HL-60 (cell line): Measurements from ENCODE around the gene NR2E3.
A peak's percentile ranks its signal among the peaks of the same experiment; 100 is the strongest.

Experiments used
- DNase-seq, 2 experiments: peaks; one replicate each; pipeline ENCODE4 v3.0.0-alpha.2; 2010 to 2020; ENCODE audit warnings: low read depth in 1 of 2, low spot score in 1 of 2
- H3K27ac ChIP-seq: fragments of 250-450 bp; sonication (Bioruptor Pico); replicated peaks from 2 replicates; pipeline ENCODE4 v1.5.1; 2020; ENCODE audit warnings: mild to moderate bottlenecking, moderate library complexity
- H3K27me3 ChIP-seq: fragments of 250-450 bp; sonication (Bioruptor Pico); 2 replicates; pipeline ENCODE4 v1.5.1; 2021; ENCODE audit warnings: mild to moderate bottlenecking, moderate library complexity; ENCODE audit not compliant: insufficient read depth, poor library complexity, severe bottlenecking
- H3K4me3 ChIP-seq: replicated peaks from 2 replicates; pipeline ENCODE4 v1.5.1; 2011; ENCODE audit warnings: mild to moderate bottlenecking, control low read depth, low read length; ENCODE audit not compliant: insufficient read depth
- GABPA ChIP-seq: IDR thresholded peaks from 2 replicates; pipeline ENCODE4 v1.6.1; 2012; ENCODE audit warnings: low read depth
- POLR2AphosphoS5 ChIP-seq: IDR thresholded peaks from 2 replicates; pipeline ENCODE4 v1.6.1; 2012; ENCODE audit warnings: low read depth
- SPI1 ChIP-seq: IDR thresholded peaks from 2 replicates; pipeline ENCODE4 v1.6.1; 2012; ENCODE audit warnings: low read depth, mild to moderate bottlenecking, borderline replicate concordance
- TF ChIP-seq, protein P1 (sequence below): IDR thresholded peaks from 2 replicates; pipeline ENCODE4 v1.6.1; 2012; ENCODE audit warnings: low read depth; ENCODE audit not compliant: insufficient replicate concordance
- TF ChIP-seq, protein P2 (sequence below): IDR thresholded peaks from one replicate; pipeline ENCODE4 v1.5.1; 2011; ENCODE audit warnings: low read length, control low read depth, inconsistent platforms; ENCODE audit not compliant: insufficient read depth

The NR2E3 gene

DNA sequence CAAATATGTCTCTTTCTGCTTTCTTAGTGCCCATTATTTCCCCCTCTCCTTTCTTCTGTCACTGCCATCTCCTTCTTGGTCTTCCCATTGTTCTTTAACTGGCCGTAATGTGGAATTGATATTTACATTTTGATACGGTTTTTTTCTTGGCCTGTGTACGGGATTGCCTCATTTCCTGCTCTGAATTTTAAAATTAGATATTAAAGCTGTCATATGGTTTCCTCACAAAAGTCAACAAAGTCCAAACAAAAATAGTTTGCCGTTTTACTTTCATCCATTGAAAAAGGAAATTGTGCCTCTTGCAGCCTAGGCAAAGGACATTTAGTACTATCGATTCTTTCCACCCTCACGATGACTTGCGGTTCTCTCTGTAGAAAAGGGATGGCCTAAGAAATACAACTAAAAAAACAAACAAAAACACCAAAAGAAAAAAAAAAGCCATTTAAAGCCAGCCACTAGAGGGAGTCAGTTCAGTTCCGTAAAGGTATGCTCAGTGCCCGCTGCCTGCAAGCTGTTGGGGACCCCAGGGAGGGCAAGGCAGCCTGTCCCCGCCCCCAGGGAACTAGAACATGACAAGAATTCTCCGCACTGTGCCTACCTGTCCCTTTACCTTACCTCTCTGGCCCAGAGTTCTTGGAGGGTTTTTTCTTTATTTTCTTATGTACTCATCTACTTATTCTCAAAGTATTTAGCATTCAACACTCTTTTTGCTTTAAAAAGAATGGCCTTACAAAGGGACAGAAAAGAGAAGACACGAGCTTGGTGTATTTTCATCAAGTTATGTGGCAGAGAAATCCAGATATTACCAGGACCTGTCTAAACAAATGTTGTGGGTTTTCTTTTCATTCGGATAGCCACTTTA lies 30.0 kb upstream of the NR2E3 start:
- H3K4me3 ChIP-seq = no peak overlapping the region
- no peak overlapping the region for H3K27ac ChIP-seq
- DNase-seq = peak; percentile 7 to 12

GRCh38 chr15:71781179-71781964 lies 29.0 kb upstream of the NR2E3 start:
- Histone ChIP-seq H3K4me3 (no peak overlapping the region), H3K27me3 (no peaks in the 10 kb centered on the region), H3K27ac (no peak overlapping the region)
- no peak for DNase-seq
- TF ChIP-seq, protein P1, sequence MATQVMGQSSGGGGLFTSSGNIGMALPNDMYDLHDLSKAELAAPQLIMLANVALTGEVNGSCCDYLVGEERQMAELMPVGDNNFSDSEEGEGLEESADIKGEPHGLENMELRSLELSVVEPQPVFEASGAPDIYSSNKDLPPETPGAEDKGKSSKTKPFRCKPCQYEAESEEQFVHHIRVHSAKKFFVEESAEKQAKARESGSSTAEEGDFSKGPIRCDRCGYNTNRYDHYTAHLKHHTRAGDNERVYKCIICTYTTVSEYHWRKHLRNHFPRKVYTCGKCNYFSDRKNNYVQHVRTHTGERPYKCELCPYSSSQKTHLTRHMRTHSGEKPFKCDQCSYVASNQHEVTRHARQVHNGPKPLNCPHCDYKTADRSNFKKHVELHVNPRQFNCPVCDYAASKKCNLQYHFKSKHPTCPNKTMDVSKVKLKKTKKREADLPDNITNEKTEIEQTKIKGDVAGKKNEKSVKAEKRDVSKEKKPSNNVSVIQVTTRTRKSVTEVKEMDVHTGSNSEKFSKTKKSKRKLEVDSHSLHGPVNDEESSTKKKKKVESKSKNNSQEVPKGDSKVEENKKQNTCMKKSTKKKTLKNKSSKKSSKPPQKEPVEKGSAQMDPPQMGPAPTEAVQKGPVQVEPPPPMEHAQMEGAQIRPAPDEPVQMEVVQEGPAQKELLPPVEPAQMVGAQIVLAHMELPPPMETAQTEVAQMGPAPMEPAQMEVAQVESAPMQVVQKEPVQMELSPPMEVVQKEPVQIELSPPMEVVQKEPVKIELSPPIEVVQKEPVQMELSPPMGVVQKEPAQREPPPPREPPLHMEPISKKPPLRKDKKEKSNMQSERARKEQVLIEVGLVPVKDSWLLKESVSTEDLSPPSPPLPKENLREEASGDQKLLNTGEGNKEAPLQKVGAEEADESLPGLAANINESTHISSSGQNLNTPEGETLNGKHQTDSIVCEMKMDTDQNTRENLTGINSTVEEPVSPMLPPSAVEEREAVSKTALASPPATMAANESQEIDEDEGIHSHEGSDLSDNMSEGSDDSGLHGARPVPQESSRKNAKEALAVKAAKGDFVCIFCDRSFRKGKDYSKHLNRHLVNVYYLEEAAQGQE = no peak
- TF ChIP-seq POLR2AphosphoS5 = no peak

More for the DNA sequence above, 30.0 kb upstream of the NR2E3 start:
- TF ChIP-seq, protein P1 = no peak
- TF ChIP-seq, protein P2, sequence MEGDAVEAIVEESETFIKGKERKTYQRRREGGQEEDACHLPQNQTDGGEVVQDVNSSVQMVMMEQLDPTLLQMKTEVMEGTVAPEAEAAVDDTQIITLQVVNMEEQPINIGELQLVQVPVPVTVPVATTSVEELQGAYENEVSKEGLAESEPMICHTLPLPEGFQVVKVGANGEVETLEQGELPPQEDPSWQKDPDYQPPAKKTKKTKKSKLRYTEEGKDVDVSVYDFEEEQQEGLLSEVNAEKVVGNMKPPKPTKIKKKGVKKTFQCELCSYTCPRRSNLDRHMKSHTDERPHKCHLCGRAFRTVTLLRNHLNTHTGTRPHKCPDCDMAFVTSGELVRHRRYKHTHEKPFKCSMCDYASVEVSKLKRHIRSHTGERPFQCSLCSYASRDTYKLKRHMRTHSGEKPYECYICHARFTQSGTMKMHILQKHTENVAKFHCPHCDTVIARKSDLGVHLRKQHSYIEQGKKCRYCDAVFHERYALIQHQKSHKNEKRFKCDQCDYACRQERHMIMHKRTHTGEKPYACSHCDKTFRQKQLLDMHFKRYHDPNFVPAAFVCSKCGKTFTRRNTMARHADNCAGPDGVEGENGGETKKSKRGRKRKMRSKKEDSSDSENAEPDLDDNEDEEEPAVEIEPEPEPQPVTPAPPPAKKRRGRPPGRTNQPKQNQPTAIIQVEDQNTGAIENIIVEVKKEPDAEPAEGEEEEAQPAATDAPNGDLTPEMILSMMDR = peak; percentile 54
- H3K27me3 ChIP-seq = no peaks in the 10 kb centered on the region

DNA sequence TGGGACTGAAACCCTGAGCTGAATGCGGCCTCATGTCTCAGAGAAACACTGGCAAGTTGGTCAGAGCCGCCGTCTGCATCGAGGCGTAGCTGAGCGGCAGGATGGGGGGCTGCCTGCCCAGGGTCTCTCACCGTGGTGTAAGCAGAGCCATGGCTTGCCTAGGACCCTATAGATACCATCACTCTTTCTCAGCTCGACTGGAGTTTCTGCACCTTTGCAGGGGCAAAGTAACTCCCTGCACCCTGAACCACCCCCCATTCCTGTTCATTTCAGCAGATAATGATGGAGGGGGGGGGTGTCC lies 28.4 kb upstream of the NR2E3 start:
- DNase-seq = no peak

More for the DNA sequence above, 28.4 kb upstream of the NR2E3 start:
- Histone ChIP-seq H3K27me3 (no peaks in the 10 kb centered on the region), H3K4me3 (no peak overlapping the region), H3K27ac (no peak overlapping the region)
- no peak for TF ChIP-seq POLR2AphosphoS5
- TF ChIP-seq GABPA = no peak
- no peak for TF ChIP-seq SPI1
- TF ChIP-seq, protein P2 = no peak
- TF ChIP-seq, protein P1 = no peak
